H7 (cell line): ENCODE measurements around the gene IL4I1. TPM values are rescaled to one million over a fixed set of nuclear protein-coding genes. Genes with fewer than 3 reads are reported as not detected.

Source experiments
- DNase-seq: peaks from one replicate; pipeline ENCODE4 v3.0.0; 2012
- H3K27me3 ChIP-seq: 2 replicates; pipeline ENCODE4 v1.6.0; 2011; ENCODE audit warnings: mild to moderate bottlenecking, low read length; ENCODE audit not compliant: control insufficient read depth, insufficient read depth
- H3K36me3 ChIP-seq: replicated peaks from 2 replicates; pipeline ENCODE4 v1.5.1; 2011; ENCODE audit warnings: low read length; ENCODE audit not compliant: control insufficient read depth, insufficient read depth
- H3K4me3 ChIP-seq: 2 replicates; pipeline ENCODE4 v1.5.1; 2011; ENCODE audit warnings: low read depth, mild to moderate bottlenecking, control low read depth, low read length, moderate library complexity; ENCODE audit not compliant: insufficient read depth
- total RNA-seq: library from RNA; depleted of rRNA; stranded (reverse); fragments of >200 nt; shearing (Covaris generic); gene quantifications from 2 replicates; pipeline ENCODE4 v1.2.3, GENCODE V29; 2014

IL4I1 gene
- total RNA-seq, 1 experiment from 2014 or later: 0.73 TPM

GRCh38 chr19:49873129-49873521 lies 23.6 kb downstream of the IL4I1 start:
- DNase-seq: no peak
- H3K36me3 ChIP-seq: no peaks in the 10 kb centered on the region; the same call in 1 of the 2 replicates
- H3K4me3 ChIP-seq: no peak overlapping the region
- H3K27me3 ChIP-seq: no peaks in the 10 kb centered on the region

DNA sequence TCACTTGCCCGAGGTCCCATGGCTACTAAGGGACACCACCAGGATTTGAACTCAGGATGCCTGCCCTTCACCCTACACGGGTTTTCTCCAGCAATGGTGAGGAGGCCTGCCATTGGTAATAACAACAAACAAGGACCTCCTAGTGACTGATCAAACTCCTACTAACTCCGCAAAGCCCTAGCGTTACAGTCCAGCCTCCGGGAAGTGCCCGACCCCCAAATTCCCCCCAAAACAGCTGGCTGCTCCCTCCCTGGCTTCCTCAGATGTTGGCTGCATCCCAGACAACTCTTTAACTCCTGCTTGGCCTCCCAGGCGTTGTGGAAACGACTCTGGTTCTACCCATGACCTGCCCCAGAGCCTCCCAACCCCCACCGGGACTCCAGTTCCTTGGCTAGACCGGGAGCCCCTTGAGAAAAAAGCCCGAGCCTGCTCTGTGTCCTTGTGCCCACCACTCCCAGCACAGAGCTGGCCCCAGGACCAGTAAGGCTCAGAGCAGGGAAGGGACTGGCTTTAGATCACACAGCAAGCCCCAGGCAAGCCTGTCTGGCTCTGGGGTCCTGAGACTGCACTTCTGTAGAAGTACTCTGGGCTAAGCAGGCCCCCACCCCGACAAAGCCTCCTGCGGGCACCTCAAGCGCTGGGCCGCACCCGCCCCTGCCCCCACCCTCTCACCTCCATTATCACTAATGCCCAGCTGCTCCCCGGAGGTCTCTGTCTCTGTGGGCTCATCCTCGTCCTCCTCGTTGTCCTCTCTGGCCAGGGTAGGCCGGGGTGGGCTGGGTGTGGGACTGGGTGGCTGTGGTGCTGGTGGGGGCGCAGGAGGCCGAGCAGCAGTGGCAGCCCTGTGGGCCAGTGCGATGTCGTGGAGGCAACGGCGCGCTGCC lies 24.2 kb downstream of the IL4I1 start:
- Histone ChIP-seq H3K27me3 (no peaks in the 10 kb centered on the region), H3K4me3 (no peak overlapping the region), H3K36me3 (no peaks in the 10 kb centered on the region; the same call in 1 of the 2 replicates)
- no peak for DNase-seq

DNA sequence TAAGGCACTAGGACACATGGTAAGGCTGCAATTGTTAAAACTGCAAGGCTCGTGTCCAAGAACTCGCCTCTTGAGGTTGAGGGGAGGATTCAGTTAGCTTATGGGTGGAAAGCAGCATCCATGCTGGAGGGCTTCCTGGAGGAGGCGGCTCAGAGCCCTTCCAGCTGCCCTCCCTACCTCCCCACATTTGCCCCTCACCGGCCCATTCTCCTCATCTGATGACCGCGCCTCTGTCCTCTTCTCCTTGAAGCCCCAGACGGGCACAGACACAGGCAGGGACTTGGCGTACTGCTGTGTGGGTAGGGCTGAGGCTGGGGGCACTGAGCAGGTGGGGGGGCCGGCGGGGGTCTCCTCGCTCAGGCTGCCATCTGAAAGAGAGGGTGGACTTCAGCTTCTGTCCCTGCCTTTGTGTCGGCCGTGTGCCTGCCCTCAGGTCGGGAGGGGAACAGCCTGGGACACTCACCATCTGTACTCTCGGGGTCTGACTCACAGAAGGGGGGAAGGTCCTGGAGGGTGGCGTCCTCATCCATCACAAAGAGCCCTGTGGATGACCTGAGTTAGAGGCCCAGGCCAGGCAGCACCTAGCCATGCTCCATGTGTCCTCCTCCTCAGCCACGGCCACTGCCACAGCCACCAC lies 25.2 kb downstream of the IL4I1 start:
- Histone ChIP-seq H3K27me3 (no peaks in the 10 kb centered on the region), H3K36me3 (no peaks in the 10 kb centered on the region; the same call in 1 of the 2 replicates), H3K4me3 (no peak overlapping the region)
- DNase-seq: no peak

GRCh38 chr19:49870309-49870901 lies 26.3 kb downstream of the IL4I1 start:
- Histone ChIP-seq H3K36me3 (no peaks in the 10 kb centered on the region; the same call in 1 of the 2 replicates), H3K4me3 (peak overlapping the region; percentile 67), H3K27me3 (no peaks in the 10 kb centered on the region)
- no peak for DNase-seq

- Histone ChIP-seq H3K36me3 (peaks cover 2% of the 10 kb centered on the region; the same call in 1 of the 2 replicates), H3K27me3 (no peaks in the 10 kb centered on the region), H3K4me3 (peak overlapping the region; percentile 67)
- DNase-seq: peak; percentile 97
Measured at GRCh38 chr19:49869484-49870308, 27.0 kb downstream of the IL4I1 start.

DNA sequence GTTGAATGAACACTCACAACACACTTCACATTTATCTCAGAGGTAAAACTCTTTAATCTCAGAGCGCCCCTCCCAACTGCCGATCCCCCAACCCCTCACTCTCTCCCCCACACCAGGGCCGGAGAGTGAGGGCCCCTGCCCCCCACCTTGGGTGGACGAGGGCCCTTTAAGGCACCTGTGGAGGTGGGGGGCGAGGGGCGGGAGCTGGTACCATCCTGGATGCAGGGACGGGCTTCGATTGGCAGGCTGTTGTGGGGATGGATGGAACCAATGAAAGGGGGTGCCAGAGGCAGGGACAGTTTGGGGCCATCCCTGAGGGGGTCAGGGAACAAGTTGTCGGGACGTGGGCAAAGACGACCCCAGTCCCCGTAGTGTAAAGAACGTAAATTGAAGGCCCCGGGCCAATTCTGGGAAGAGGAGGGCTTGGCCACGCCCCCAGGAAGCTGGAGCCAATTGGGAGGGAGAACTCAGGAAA lies 27.6 kb downstream of the IL4I1 start:
- Histone ChIP-seq H3K4me3 (peak overlapping the region; percentile 42), H3K36me3 (peaks cover 8% of the 10 kb centered on the region), H3K27me3 (no peaks in the 10 kb centered on the region)
- DNase-seq: no peak

DNA sequence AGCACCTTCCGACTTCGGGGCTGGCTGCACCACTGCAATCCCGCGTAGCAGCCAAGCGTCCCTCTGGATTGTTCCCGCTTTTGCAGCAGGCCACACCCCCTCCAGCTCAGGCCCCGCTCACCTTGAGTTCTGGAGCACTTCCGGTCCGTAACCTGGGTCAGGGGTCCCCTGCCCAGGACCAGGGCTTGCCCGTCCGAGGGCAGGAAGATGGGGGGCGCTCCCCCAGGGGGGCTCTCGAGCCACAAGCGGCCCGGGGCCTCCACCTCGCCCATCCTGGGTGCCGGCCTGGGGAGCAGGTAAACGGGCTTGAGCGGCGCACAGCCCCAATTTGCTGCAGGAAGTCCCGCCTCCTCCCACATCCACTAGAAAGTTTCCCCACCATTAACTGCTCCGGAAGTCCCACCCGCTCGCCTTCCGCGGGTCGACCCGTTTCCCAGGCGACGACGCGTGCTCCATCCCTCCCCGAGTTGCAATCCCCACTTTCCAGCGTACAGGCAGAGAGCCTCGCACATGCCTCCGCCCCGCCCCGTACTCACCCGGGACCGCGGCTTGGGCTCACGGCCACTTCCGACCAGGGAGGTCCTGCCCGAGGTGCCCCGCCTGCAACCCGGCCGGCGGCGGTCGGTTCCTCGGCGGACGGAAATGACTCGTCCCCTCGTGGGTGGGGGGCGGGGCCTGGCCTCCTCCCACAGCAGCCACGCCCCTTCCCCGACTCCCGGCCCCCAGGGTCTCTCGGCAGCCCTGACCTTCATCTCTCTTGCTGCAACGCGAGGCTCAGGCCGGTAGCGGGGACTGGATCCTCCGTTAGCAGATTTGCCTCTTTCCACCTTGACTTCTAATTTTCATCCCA lies 29.5 kb downstream of the IL4I1 start, which contains the start of gene PNKP:
PNKP (minus strand) TSS at position 644 of the 850 bp plus-strand sequence; CDS start at position 272, 372 bp downstream.
- no peaks in the 10 kb centered on the region for H3K27me3 ChIP-seq
- H3K4me3 ChIP-seq: peak within 1 kb of the TSS; percentile 83
- H3K36me3 ChIP-seq: peaks cover 16% of the 10 kb centered on the region
- peak; percentile 99 for DNase-seq

DNA sequence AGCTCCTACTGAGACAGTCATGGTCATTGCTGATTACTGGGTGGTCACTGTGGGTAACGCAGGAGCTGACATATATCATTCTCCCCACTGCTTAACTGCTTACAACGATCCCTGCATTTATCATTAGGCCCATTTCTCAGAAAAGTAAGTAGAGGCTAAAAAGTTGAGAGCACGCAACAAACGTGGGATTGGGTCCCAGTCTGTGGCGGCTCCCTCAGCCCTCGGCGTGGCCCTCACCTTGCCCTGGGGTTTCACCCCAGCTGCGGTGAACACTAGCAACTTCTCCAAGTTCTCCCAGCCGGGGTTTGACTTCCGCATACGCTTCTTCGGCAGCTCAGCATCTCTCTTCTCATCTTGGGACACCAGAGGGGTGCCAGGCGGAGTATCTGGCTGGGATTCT lies 31.8 kb downstream of the IL4I1 start:
- DNase-seq: no peak
- peaks cover 23% of the 10 kb centered on the region for H3K36me3 ChIP-seq
- no peak overlapping the region for H3K4me3 ChIP-seq
- H3K27me3 ChIP-seq: no peaks in the 10 kb centered on the region

DNA sequence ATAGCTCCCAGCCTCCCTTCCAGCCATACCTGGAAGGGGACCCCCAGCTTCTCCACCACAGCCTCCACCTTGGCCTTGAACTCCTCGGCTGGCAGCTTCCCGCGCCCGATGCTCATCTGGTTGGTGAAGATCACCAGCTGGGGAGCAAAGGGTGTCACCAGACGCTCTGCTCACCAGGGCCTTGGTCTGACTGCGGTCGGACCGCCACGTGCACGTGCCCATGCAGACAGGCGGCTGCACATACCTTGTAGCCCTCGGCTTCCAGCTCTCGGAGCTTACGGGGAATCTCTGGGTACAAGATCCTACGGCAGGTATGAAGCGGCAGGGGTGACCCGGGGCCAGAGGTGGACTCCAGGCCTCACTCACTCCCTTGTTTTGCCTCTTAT lies 32.8 kb downstream of the IL4I1 start:
- Histone ChIP-seq H3K36me3 (peaks cover 25% of the 10 kb centered on the region), H3K27me3 (no peaks in the 10 kb centered on the region), H3K4me3 (no peak overlapping the region)
- DNase-seq: no peak

DNA sequence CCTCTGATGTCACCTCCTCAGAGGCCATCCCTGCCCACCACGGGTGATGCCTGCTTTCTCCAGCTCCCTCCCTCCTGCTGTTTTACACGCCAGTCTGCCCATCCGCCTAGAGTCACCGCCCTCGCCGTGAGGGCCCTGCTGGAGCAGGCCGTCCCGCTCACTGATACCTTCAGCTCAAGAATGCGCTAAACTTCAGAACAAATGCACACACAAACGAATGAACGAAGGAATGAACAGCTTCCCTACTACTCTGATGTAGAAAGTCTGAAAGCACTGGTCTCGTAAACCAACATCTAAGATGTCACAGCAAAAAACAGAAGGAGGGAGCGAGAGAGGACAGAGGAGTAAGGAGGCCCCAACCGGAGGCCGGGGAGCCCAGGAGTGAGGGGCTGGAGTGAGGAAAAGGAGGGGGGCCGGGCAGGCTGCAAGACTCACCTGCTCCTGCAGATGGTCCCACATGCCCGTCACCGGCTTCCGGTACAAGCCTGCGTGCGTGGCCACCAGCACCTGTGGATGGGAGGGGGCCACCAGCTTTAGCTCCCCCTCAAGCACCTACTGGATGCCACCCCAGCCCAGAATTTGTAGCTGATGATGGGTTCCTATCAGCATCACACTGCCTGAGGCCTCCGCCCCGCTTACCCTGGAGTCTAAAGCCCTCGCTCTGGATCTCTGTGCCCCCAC lies 33.3 kb downstream of the IL4I1 start:
- DNase-seq: peak; percentile 57
- H3K27me3 ChIP-seq: no peaks in the 10 kb centered on the region
- H3K4me3 ChIP-seq: no peak overlapping the region
- peaks cover 25% of the 10 kb centered on the region for H3K36me3 ChIP-seq

DNA sequence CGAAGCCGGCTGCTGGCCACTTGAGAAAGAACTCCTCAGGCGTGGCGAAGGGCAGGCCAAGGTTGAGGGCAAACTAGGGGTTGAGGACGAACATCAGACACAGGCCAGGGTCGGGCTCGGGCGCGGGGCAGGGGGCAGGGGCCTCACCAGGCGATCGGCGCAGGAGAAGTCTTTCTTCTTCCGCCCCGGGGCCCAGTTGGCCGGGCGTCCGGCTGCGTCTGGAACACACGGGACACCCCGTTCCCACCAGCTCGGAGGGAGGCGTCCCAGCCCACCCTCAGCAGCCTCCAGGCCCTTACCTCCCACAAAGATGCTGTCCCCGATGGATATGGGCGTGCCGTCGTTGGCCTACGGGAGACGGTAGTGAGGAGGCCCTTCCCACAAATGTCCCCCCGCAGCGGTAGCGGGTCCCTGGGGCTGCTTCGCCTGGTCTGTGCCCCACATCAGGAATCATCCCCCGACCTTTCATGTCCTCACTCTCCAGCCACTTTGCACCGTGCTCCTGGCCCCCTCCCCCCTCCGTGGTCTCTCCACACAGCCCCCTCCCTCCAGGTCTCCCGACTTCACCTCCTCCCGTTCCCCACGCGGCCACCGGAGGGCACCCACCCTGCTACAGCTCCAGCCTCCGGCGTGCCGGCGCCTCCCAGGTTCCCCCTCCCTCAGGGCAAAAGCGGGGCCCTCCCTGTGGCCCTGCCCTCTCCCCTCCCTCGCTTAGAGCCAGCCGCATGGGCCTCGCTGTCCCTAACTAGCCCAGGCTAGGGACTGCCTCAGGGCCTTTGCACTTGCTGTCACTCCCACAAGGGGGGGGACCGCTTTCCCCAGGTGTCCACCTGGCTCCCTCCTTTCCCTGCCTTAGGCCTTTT lies 34.1 kb downstream of the IL4I1 start:
- H3K27me3 ChIP-seq: no peaks in the 10 kb centered on the region
- DNase-seq: peak; percentile 95
- no peak overlapping the region for H3K4me3 ChIP-seq
- H3K36me3 ChIP-seq: peaks cover 28% of the 10 kb centered on the region
